Renal pelvis (tissue), 12 donors: ENCODE results near the gene MTX3. TPM values are rescaled to one million over a fixed set of nuclear protein-coding genes. Genes with fewer than 3 reads are reported as not detected.

Experiments
- DNase-seq: peaks from one replicate; pipeline ENCODE4 v3.0.0-alpha.2; 2013
- long read RNA-seq, 16 experiments: transcript quantifications; one replicate each; lab custom pipeline, GENCODE V29; 2026
- polyA plus RNA-seq, 3 donors: library from polyadenylated mRNA; unstranded; fragments of 120-200 nt; gene quantifications; one replicate each; pipeline ENCODE4 v1.2.1, GENCODE V29; 2013; ENCODE audit not compliant: insufficient read length in 3 of 3

Gene MTX3
- 10 to 100 TPM; 18.6 to 33.6 (median 32.7) TPM for polyA plus RNA-seq
- long read RNA-seq, donor 1, full-length matches to known transcripts = 6 of 6 reads
- long read RNA-seq, donor 1, partial matches to known transcripts = 0 of 6 reads
- long read RNA-seq, donor 1, other reads (novel, unspliced or antisense) = 0 of 6 reads
- long read RNA-seq, donor 2, partial matches to known transcripts = 0 of 1 reads
- long read RNA-seq, donor 2, other reads (novel, unspliced or antisense) = 0 of 1 reads
- long read RNA-seq, donor 3 = 0 reads
- long read RNA-seq, donor 4, partial matches to known transcripts = 0 of 2 reads
- long read RNA-seq, donor 4, other reads (novel, unspliced or antisense) = 0 of 2 reads
- long read RNA-seq, donor 5 = 0 reads
- long read RNA-seq, donor 6, full-length matches to known transcripts = 5 of 5 reads
- long read RNA-seq, donor 6, partial matches to known transcripts = 0 of 5 reads
- long read RNA-seq, donor 6, other reads (novel, unspliced or antisense) = 0 of 5 reads
- long read RNA-seq, donor 7, partial matches to known transcripts = 0 of 1 reads
- long read RNA-seq, donor 7, other reads (novel, unspliced or antisense) = 0 of 1 reads
- long read RNA-seq, donor 8, full-length matches to known transcripts = 3 of 3 reads
- long read RNA-seq, donor 8, partial matches to known transcripts = 0 of 3 reads
- long read RNA-seq, donor 8, other reads (novel, unspliced or antisense) = 0 of 3 reads
- long read RNA-seq, donor 9, transcript MTX3-201 (8 exons, 1,655 nt) = major isoform, 5 of 5 reads
- long read RNA-seq, donor 9, partial matches to known transcripts = 0 of 5 reads
- long read RNA-seq, donor 9, other reads (novel, unspliced or antisense) = 0 of 5 reads
- long read RNA-seq, donor 10, partial matches to known transcripts = 0 of 3 reads
- long read RNA-seq, donor 10, other reads (novel, unspliced or antisense) = 0 of 3 reads
- long read RNA-seq, donor 11 = 0 reads
- long read RNA-seq, donor 12, transcript MTX3-201 (8 exons, 1,655 nt) = major isoform, 6 of 6 reads
- long read RNA-seq, donor 12, partial matches to known transcripts = 0 of 6 reads
- long read RNA-seq, donor 12, other reads (novel, unspliced or antisense) = 0 of 6 reads
- long read RNA-seq, donor 13, partial matches to known transcripts = 0 of 1 reads
- long read RNA-seq, donor 13, other reads (novel, unspliced or antisense) = 0 of 1 reads
- long read RNA-seq, donor 14, full-length matches to known transcripts = 5 of 5 reads
- long read RNA-seq, donor 14, partial matches to known transcripts = 0 of 5 reads
- long read RNA-seq, donor 14, other reads (novel, unspliced or antisense) = 0 of 5 reads
- long read RNA-seq, donor 15, full-length matches to known transcripts = 5 of 5 reads
- long read RNA-seq, donor 15, partial matches to known transcripts = 0 of 5 reads
- long read RNA-seq, donor 15, other reads (novel, unspliced or antisense) = 0 of 5 reads
- long read RNA-seq, donor 16, partial matches to known transcripts = 0 of 3 reads
- long read RNA-seq, donor 16, other reads (novel, unspliced or antisense) = 0 of 3 reads

DNA sequence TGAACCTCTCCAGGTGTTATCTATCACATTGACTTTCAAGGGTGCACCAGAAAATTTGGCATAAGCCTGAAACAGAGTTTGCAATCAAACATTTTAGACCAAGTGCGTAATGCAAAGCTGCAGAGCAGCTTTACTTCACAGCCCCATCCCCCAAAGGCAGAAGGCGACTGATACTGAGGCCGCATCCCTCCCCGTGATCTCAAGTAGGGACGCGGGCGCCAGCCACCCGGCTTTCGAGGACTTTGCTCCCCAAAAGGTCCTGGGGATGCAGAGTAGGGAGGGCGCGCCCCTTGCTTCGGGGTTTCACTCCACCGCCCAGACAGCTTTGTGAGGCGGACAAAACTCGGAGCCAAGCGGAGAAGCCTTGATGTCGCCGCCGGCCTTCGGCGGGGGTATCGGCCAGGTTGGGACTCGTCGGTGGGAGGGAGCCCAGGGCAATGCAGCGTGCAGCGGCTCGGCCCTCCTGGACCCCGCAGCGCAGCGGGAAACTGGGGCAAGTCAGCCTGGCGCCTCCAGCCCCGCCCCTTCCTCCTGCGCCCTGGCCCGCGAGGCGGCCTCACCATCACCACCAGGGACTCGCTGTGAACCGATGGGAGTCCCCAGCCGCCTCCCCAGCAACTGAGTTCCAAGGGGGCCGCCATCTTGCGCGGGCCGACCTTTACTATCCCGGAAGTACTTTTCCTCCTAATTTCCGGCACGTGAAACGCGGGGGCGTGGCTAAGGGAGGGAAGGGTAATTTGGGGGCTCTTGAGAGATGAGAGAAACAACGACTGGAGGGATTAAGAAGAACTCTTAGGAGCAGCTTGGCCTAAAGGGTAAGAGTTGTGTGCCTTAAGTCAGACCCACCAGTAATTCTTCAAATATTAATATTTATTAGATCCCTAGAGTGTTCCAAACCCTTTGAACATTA lies at the start of gene MTX3:
Gene MTX3, minus strand, starts transcription at position 665 of the 910 bp plus-strand sequence. Its CDS starts 24 bp downstream, at position 641.
- peak; percentile 90 for DNase-seq

- no peak for DNase-seq
Observed at GRCh38 chr5:80039650-80040049, 48.6 kb upstream of the MTX3 start.

- no peak for DNase-seq
Observed at GRCh38 chr5:80037366-80037765, 46.3 kb upstream of the MTX3 start.

- DNase-seq = peak; percentile 42
Observed at GRCh38 chr5:80036615-80037014, 45.6 kb upstream of the MTX3 start.

- no peak for DNase-seq
Observed at GRCh38 chr5:80035839-80036238, 44.8 kb upstream of the MTX3 start.

- DNase-seq = peak; percentile 30
Observed at GRCh38 chr5:80034962-80035821, 44.1 kb upstream of the MTX3 start, which contains the start of gene THBS4. TSS of gene THBS4 (plus strand) at chr5:80035348. CDS start at chr5:80035538, 190 bp downstream.

GRCh38 chr5:80034559-80034958 lies 43.5 kb upstream of the MTX3 start:
- DNase-seq = no peak

- no peak for DNase-seq
Observed at GRCh38 chr5:80033513-80033912, 42.5 kb upstream of the MTX3 start.

GRCh38 chr5:80031109-80031508 lies 40.0 kb upstream of the MTX3 start:
- no peak for DNase-seq

DNA sequence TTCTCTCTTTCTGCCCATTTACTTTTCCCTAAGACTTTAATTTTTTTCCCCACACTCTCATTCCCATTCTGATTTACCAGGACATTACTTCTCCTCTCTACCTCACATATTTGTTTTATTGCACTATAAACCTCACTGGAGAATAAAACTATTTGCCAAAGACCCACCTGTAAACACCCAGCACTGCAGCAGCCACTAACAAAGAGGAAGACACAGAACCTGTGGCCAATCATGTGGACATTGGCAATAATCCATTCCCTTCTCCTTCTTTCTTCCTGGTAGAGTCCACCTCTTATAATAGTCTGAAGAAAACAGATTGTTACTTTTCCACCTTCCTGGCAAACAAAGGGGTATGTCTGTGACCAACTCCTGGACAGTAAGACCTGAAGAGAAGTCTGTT lies 35.8 kb upstream of the MTX3 start:
- DNase-seq = no peak

DNA sequence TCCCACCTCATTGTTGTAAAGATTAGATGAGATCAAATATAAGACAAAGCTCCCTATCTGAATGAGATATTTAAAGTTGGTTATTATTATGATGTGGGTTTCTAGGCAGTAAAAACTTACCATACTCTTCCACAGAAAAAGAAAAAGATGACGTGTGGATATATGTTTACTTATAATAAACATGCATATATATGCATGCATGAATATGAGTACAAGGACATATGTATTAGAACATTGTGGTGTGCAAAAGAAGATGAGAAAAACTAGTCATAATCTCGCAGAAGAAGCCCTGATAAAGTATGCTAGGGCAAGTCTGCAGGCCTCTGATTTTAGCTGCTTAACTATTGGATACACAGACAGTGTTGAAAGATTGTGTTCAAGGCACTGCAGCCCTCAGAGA lies 34.0 kb upstream of the MTX3 start:
- DNase-seq = no peak

GRCh38 chr5:80010754-80011392 lies 19.8 kb upstream of the MTX3 start:
- no peak for DNase-seq

GRCh38 chr5:80008995-80009765 lies 18.1 kb upstream of the MTX3 start:
- no peak for DNase-seq

- DNase-seq = no peak
Observed at GRCh38 chr5:80002677-80003076, 11.6 kb upstream of the MTX3 start.

GRCh38 chr5:79999722-80000121 lies 8.7 kb upstream of the MTX3 start:
- no peak for DNase-seq

DNA sequence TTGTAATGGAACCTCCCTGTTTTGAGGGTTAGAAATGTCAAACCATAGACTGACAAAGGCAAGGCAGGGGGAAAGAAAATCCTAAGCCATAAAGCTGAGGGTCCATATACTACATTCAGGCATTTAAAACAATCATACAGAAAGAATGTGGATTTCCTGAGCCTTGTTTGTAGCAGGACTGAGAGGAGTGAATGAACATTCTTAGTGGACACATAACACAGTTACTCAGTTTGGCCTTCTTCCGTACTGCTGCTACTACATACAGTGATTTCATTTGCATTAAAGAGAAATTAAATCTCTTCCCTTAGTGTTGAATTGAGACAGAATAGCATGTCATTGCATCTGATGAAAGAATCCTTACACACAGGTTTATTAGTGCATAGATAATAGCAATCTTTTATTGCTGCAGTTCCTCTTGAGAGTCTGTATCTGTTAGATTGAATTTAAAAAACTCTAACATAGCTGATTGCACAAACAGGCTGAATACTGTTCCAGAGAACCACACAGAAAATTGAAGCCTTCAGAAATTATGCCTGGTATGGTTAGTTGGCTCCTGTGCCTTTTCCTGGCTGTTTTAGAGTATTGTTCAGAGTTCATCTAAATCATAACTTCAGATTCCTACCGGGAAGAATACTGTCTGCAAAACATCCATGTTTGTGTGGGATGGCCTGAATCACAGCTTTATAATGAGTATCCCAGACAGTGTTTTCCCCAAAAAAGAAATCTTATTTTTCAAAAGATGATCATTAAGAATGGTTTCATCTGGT lies 2.0 kb upstream of the MTX3 start:
- no peak for DNase-seq

DNA sequence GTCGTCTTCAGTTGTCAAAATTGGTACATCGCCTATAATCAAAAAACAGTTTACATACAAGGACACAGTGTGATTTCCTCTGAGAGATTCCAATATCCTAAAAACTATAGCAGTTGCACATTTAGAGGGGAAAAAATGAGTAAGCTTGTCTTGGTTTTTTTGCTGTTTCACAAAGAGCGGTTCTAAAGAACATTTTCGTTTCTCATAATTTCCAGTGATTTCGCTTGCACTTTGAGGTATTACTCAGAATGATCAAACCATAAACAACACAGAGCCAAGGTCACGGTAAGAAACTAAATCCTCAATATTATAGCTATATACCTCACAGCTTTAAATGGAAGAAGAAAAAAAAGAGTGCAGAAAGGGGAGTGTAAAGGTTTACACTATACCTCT lies 861 bp downstream of the MTX3 start:
- peak; percentile 0 for DNase-seq
